SU-DHL-6 (cell line): ENCODE measurements around the gene NCLN.
"Not testable (repeated sequence)": the region's sequence is repeated elsewhere in the genome, so short reads cannot be mapped to it uniquely, and the experiment has no call there.

Experiments used
- H2AFZ ChIP-seq: fragments of 200-600 bp; sonication (generic); 2 replicates; pipeline ENCODE4 v1.6.1; 2014; ENCODE audit warnings: low read depth, mild to moderate bottlenecking, moderate library complexity, mixed read lengths, antibody characterized with exemption, low read length; ENCODE audit not compliant: severe bottlenecking
- H3F3A ChIP-seq: fragments of 200-600 bp; shearing (Covaris generic); 2 replicates; pipeline ENCODE4 v1.6.0; 2016; ENCODE audit warnings: antibody characterized with exemption, mild to moderate bottlenecking; ENCODE audit not compliant: insufficient read depth
- H3K27ac ChIP-seq: fragments of 200-600 bp; sonication (generic); 2 replicates; pipeline ENCODE4 v1.5.1; 2016; ENCODE audit warnings: low read depth, mild to moderate bottlenecking, low read length, moderate library complexity, mixed read lengths
- H3K27me3 ChIP-seq: fragments of 200-600 bp; sonication (generic), shearing (Covaris generic); 2 replicates; pipeline ENCODE4 v1.6.0; 2014; ENCODE audit warnings: mild to moderate bottlenecking, low read length
- H3K36me3 ChIP-seq: fragments of 200-600 bp; sonication (generic); 2 replicates; pipeline ENCODE4 v1.6.1; 2014; ENCODE audit warnings: mild to moderate bottlenecking, low read length, mixed read lengths
- H3K4me2 ChIP-seq: fragments of 300-600, 200-600 bp; shearing (Covaris generic), sonication (generic); 2 replicates; pipeline ENCODE4 v1.6.0; 2014; ENCODE audit warnings: low read length, low read depth, mild to moderate bottlenecking; ENCODE audit not compliant: poor library complexity, severe bottlenecking
- H3K4me3 ChIP-seq: fragments of 200-600 bp; sonication (generic); 2 replicates; pipeline ENCODE4 v1.5.1; 2014; ENCODE audit warnings: antibody characterized with exemption, low read length, mild to moderate bottlenecking, mixed read lengths; ENCODE audit not compliant: insufficient read depth, poor library complexity, severe bottlenecking
- H3K79me2 ChIP-seq: fragments of 200-600 bp; sonication (generic); 2 replicates; pipeline ENCODE4 v1.6.1; 2014; ENCODE audit warnings: mild to moderate bottlenecking, low read length, moderate library complexity; ENCODE audit not compliant: insufficient read depth
- H3K9ac ChIP-seq: fragments of 200-600 bp; sonication (generic); 2 replicates; pipeline ENCODE4 v1.7.0; 2014; ENCODE audit warnings: mild to moderate bottlenecking, low read length
- H3K9me2 ChIP-seq: fragments of 200-600 bp; sonication (generic); replicated peaks from 2 replicates; pipeline ENCODE4 v1.6.1; 2014; ENCODE audit warnings: low read length; ENCODE audit not compliant: insufficient read depth
- H3K9me3 ChIP-seq: fragments of 200-600 bp; sonication (generic); 2 replicates; pipeline ENCODE4 v1.6.1; 2014; ENCODE audit warnings: low read length, mixed read lengths; ENCODE audit not compliant: insufficient read depth
- H4K20me1 ChIP-seq: fragments of 200-600 bp; sonication (generic); 2 replicates; pipeline ENCODE4 v1.6.1; 2014; ENCODE audit warnings: low read depth, mild to moderate bottlenecking, antibody characterized with exemption, low read length, moderate library complexity, mixed read lengths
- CTCF ChIP-seq: fragments of 200-600 bp; sonication (generic); IDR thresholded peaks from one replicate; pipeline ENCODE4 v1.5.1; 2017; ENCODE audit warnings: antibody characterized with exemption, mild to moderate bottlenecking, low read length, moderate library complexity; ENCODE audit not compliant: insufficient read depth, poor library complexity, severe bottlenecking
- EZH2phosphoT487 ChIP-seq: fragments of 200-600 bp; sonication (generic), shearing (Covaris generic); conservative IDR thresholded peaks from 2 replicates; pipeline ENCODE4 v1.6.1; 2018; ENCODE audit warnings: mild to moderate bottlenecking, antibody characterized with exemption, low read length, moderate library complexity, mixed read lengths

The NCLN gene

DNA sequence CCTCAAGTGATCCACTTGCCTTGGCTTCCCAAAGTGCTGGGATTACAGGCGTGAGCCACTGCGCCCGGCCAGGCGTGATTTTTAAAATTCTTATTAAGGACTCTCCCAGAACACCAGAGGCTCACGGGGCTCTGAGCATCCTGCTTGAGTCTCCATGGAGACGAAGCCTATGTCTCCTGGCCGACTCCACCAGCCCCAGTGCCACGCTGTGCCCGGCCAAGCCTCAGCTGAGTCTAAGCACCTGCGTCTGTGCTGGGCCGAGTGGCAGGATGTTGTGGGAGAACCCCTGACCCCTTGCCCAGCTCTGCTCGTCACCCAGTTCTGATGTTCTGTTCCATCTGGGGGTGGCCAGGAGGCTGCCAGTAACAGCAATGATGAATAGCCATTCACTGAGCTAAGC is 34.8 kb downstream of the NCLN start:
- no peak for TF ChIP-seq EZH2phosphoT487
- TF ChIP-seq CTCF = no peak
- Histone ChIP-seq H3K79me2 (no peaks in the 10 kb centered on the region), H3K9ac (no peak overlapping the region), H2AFZ (no peak overlapping the region), H3K9me3 (no peaks in the 10 kb centered on the region), H3K27ac (no peak overlapping the region), H3K36me3 (no peaks in the 10 kb centered on the region), H3K4me2 (no peak overlapping the region), H3K4me3 (no peak overlapping the region), H3K9me2 (no peaks in the 10 kb centered on the region), H4K20me1 (no peaks in the 10 kb centered on the region), H3K27me3 (no peaks in the 10 kb centered on the region), H3F3A (no peaks in the 10 kb centered on the region)

DNA sequence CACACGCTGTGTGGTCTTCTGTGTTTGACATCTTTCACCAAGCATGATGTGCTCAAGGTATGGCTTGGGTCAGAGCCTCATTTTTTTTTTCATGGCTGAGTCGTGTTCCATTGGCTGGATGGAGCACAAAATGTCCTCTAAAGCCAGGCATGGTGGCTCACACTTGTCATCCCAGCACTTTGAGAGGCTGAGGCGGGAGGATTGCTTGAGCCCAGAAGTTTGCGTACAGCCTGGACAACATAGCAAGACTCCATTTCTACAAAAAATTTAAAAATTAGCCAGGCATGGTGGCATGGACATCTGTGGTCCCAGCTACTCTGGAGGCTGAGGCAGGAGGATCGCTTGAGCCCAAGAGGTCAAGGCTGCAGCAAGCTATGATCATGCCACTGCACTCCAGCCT is 35.8 kb downstream of the NCLN start:
- not testable (repeated sequence) for H4K20me1 ChIP-seq, H2AFZ ChIP-seq, H3K9ac ChIP-seq, H3K36me3 ChIP-seq, H3F3A ChIP-seq, H3K27ac ChIP-seq, H3K9me3 ChIP-seq, H3K27me3 ChIP-seq, H3K79me2 ChIP-seq, H3K4me2 ChIP-seq, H3K9me2 ChIP-seq, H3K4me3 ChIP-seq

DNA sequence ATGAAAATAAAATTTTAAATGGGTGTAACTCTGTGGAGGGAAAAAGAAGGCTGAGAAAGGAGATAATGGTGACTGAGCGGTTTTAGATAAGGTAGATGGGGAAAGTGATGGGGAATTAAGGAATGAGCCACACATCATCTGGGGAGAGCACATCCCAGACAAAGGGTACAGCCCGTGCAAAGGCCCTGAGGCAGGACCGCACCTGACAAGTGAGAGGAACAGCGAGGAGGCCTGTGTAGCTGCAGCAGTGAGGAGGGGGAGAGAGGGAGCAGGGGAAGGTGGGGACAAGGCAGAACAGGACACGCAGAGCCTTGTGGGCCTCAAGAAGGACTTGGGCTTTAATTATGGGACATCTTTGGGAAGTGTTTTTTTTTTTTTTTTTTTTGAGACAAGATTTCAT is 37.0 kb downstream of the NCLN start:
- H3K4me3 ChIP-seq = no peak overlapping the region
- H3K9me3 ChIP-seq = no peaks in the 10 kb centered on the region
- TF ChIP-seq EZH2phosphoT487 (no peak), CTCF (no peak)
- H2AFZ ChIP-seq = no peak overlapping the region
- no peaks in the 10 kb centered on the region for H3K79me2 ChIP-seq
- no peak overlapping the region for H3K9ac ChIP-seq
- H4K20me1 ChIP-seq = no peaks in the 10 kb centered on the region
- H3K27ac ChIP-seq = no peak overlapping the region
- no peaks in the 10 kb centered on the region for H3K27me3 ChIP-seq
- H3F3A ChIP-seq = no peaks in the 10 kb centered on the region
- H3K4me2 ChIP-seq = no peak overlapping the region
- no peaks in the 10 kb centered on the region for H3K36me3 ChIP-seq
- no peaks in the 10 kb centered on the region for H3K9me2 ChIP-seq

DNA sequence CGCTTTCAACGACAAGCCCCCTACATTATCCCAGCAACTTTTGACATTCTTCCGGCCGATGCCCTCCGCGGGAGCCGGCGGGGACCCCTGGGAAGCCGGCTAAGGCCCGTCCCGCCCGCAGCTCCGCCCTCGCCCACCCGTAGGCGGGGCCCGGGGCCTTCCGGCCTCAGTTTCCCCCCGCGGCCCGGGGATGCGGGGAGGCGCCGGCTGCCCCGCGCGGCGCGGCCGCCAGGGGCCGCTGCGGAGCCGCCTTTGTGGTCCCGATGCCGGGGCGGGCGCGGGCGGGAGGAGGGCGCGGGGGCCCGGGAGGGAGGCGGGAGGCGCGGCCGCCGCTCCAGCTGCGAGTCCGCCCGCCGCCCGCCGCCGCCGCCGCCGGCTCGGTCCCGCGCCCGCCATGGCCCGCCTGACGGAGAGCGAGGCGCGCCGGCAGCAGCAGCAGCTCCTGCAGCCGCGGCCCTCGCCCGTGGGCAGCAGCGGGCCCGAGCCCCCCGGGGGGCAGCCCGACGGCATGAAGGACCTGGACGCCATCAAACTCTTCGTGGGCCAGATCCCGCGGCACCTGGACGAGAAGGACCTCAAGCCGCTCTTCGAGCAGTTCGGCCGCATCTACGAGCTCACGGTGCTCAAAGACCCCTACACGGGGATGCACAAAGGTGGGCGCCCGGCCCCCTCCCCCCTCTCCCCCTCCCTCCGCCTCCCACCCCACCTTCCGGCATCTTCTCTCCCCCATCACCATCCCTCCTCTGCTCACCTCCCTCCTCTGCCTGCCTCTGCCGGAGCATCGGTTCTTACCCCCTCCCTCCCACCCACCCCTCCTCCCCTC is 38.8 kb downstream of the NCLN start, which contains the start of gene CELF5:
TSS of gene CELF5 (plus strand) at position 316 of the 823 bp plus-strand sequence. CDS start at position 395, 79 bp downstream.
- H2AFZ ChIP-seq = no peak within 1 kb of the TSS
- H3K9ac ChIP-seq = no peak within 1 kb of the TSS
- TF ChIP-seq CTCF = peak; percentile 28
- no peak for TF ChIP-seq EZH2phosphoT487
- no peaks in the 10 kb centered on the region for H3F3A ChIP-seq
- no peak within 1 kb of the TSS for H3K27ac ChIP-seq
- H3K79me2 ChIP-seq = no peaks in the 10 kb centered on the region
- H4K20me1 ChIP-seq = no peaks in the 10 kb centered on the region
- no peak within 1 kb of the TSS for H3K4me3 ChIP-seq
- H3K9me2 ChIP-seq = no peaks in the 10 kb centered on the region
- no peaks in the 10 kb centered on the region for H3K36me3 ChIP-seq
- no peaks in the 10 kb centered on the region for H3K9me3 ChIP-seq
- no peak within 1 kb of the TSS for H3K4me2 ChIP-seq
- H3K27me3 ChIP-seq = no peaks in the 10 kb centered on the region
